Measurements from ENCODE around the gene PIAS4. TPM values are rescaled to one million over a fixed set of nuclear protein-coding genes. Genes with fewer than 3 reads are reported as not detected.

The PIAS4 gene
- polyA plus RNA-seq, 3 donors from 2014 or later = 6.1 to 8.5 (median 7.3) TPM

DNA sequence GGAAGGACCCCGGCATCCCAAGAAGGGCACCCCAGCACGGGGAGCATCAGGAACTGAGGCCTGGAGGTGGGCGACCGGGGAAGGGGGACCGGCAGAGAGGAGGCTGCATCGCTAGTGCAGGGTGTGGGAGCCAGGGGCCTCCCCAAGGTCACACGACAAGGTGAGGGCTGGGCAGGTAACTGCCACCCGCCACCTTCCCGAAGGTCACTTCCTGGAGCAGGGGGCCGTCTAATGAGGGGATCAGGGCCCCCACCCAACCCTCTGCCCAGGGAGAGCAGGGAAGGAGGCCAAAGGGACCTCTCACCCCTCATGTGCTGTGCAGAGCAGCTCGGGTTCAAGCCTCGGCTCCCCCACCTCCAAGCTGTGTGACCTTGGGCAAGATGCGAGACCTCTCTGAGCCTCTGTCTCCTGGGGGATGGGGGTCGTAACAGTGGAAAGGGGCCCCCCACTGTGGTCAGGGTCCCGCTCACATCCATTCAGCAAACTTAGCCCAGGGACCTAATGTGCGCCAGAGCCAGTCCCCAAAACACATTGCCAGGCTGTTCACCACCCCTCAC lies 53.2 kb downstream of the PIAS4 start:
- Mint-ChIP-seq H3K4me1 (peaks cover 34 to 58% of the 10 kb centered on the region in 2 donors), H3K9me3 (no peaks in the 10 kb centered on the region), H3K4me3 (peak overlapping the region; percentile 51 to 84 (median 81)), H3K27ac (peak overlapping the region; percentile 87 to 93 (median 90)), H3K36me3 (peaks cover 0 to 6% (median 0%) of the 10 kb centered on the region in 3 donors), H3K27me3 (ENCODE audit: low read depth in 3 of 3) (peaks cover 6 to 28% (median 23%) of the 10 kb centered on the region in 3 donors)
- no peak for DNase-seq

DNA sequence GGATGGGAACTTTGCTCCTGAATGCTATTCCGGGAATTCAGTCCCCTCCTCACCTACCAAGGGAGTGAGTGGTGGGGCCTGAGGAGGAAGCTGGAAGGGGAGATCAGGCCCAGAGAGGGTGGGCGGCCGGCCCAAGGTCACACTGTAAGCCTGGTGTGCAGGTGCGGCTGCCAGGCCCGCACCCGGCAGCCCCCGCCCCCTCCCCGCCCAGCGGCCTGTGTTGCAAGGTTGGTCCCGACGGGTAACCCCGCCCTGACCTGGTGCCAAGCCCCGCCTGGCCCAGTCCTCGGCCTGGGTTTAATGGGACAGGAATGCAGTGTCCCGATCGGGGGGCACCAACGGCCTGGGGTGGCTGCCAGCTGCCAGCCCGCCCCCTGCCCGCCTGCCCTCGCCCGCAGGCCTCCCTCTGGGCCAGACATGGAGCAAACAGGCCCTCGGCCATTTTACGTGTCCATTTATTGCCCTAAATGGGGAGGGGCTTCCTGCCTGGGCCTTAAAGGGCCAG lies 53.7 kb downstream of the PIAS4 start:
- H3K9me3 Mint-ChIP-seq = no peaks in the 10 kb centered on the region
- peaks cover 0 to 3% (median 0%) of the 10 kb centered on the region in 3 donors for H3K36me3 Mint-ChIP-seq
- H3K27ac Mint-ChIP-seq = peak overlapping the region; percentile 74 to 93 (median 90)
- H3K4me1 Mint-ChIP-seq = peaks cover 28 to 53% of the 10 kb centered on the region in 2 donors
- peaks cover 6 to 28% (median 22%) of the 10 kb centered on the region in 3 donors for H3K27me3 Mint-ChIP-seq (ENCODE audit: low read depth in 3 of 3)
- no peak for DNase-seq
- peak overlapping the region; percentile 48 to 83 (median 81) for H3K4me3 Mint-ChIP-seq

DNA sequence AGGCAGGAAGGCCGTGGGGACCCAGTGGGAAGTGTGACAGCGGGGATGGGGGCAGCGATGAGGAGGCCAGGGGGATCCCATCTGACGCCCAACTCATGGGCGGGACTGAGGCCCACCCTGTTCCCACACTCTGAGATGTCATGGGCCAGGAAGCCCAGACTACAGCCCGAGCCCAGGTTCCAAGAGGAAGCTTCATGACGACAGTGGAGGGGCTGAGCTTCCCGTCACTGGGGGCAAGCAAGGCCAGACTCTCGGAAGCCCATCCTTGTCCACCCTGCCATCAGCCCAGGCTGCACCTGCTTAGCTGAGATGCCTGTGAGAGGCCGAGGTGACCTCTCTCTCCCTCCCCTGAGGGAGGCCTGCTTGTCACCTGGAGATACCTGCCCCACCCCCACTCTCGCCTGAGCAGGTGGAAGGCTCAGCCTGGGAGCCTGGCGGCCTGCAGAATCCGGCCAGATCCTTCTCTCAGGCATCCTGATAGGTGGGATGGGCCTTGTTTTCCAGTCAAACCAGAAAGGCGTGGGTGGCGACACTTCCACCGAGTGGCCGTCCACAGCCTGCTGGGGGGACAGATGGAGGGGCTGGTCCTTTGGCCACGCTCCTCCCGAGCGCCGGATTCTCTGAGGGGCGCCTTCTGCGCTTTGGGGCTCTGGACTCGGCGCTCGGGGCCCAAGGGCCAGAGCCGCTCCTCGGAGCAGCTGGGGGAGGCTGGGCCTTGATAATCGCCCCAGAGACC lies 54.3 kb downstream of the PIAS4 start:
- no peak for DNase-seq
- H3K27me3 Mint-ChIP-seq (ENCODE audit: low read depth in 3 of 3) = peaks cover 7 to 30% (median 18%) of the 10 kb centered on the region in 3 donors
- peak overlapping the region in 3 of 6 donors; percentile 36 to 76 (median 71) for H3K27ac Mint-ChIP-seq
- H3K4me3 Mint-ChIP-seq = peak overlapping the region; percentile 6 to 86 (median 32)
- peaks cover 0 to 3% (median 0%) of the 10 kb centered on the region in 3 donors for H3K36me3 Mint-ChIP-seq
- peaks cover 28 to 53% of the 10 kb centered on the region in 2 donors for H3K4me1 Mint-ChIP-seq
- no peaks in the 10 kb centered on the region for H3K9me3 Mint-ChIP-seq

DNA sequence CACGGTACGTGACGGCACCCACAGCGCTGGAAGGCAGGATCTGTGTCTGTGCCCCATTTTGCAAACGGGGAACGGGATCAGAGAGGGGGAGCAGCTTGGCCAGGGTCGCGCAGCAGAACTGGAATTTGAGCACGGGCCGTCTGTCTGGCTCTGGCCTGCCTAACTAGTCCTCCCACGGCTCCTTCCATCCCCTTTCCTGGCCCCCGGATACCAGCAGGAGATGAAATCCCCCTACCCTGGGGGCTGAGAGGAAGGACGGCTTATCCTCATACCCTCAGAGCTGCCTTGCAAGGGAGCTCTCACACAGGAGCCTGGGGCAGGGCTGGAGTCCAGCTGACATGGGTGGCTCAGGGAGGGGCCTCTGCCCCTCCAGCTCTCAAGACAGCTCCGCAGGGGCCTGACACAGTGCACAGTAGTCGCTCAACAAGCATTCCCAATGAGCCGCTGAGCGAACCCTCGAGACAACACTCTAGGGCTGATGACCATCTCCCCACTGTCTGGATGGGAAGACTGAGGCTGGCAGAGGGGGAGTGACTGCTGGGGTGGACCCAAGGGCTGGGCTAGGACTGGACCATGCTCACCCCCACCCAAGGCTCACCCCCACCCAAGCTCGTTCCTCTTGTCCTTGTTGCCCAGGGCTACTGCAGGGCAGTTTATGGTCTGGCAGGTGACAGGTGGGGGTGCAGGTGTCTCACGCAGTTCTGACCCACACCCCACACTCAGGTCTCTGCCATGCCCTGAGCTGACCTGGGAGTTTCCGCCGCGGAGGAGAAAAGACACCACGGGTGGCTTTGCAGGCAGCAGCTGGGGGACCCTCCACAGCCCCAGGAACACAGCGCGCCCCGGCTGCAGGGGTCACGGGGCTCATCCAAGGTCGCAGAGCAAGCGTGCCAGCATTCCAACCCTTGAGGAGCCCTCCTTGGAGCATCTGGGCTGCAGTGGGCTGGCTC lies 55.2 kb downstream of the PIAS4 start:
- Mint-ChIP-seq H3K27me3 (ENCODE audit: low read depth in 3 of 3) (peaks cover 4 to 24% (median 12%) of the 10 kb centered on the region in 3 donors), H3K4me1 (peaks cover 23 to 46% of the 10 kb centered on the region in 2 donors), H3K36me3 (peaks cover 0 to 3% (median 0%) of the 10 kb centered on the region in 3 donors), H3K27ac (peak overlapping the region in 4 of 6 donors; percentile 49 to 91 (median 64)), H3K4me3 (peak overlapping the region; percentile 44 to 92 (median 86)), H3K9me3 (no peaks in the 10 kb centered on the region)
- DNase-seq = no peak

DNA sequence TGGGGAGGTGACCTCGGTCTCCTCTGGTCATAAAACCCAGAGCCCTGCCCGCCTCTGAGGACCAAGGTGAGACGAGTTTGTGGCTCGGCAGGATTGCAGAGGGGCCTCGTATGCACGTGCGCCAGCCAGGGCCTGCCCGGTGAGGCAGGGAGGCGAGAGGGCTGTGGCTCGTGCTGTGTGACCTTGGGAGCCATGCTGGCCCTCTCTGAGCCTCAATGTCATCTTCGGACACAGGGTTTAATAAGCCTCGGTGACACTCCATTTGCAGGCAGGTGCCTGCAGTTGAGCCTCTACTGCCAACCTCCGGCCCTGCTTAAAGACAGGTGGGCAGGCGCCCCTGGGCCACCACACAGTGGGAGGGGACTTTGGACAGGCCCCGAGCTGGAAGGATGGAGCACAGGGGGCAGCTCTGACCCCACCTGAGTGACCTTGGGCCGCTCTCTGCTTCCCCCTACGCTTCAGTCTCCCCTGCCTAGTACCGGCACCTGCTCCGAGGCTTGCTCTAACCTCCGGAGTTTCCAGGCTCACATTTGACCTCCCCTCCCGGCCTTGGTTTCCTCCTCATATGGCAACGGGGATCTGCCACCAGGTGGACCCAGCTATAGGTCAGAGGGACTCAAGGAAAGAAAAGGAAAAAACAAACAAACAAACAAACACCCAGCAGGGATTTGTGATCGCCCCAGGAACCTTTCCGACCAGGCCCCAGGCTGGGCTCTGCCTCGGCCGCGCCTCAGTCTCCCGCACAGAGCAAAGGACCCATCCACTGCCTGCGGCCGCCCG lies 56.0 kb downstream of the PIAS4 start:
- Mint-ChIP-seq H3K4me1 (peaks cover 28 to 47% of the 10 kb centered on the region in 2 donors), H3K4me3 (peak overlapping the region; percentile 86 to 92 (median 89)), H3K9me3 (no peaks in the 10 kb centered on the region), H3K27ac (peak overlapping the region; percentile 82 to 96 (median 91)), H3K36me3 (peaks cover 0 to 3% (median 0%) of the 10 kb centered on the region in 3 donors), H3K27me3 (ENCODE audit: low read depth in 3 of 3) (peaks cover 1 to 23% (median 12%) of the 10 kb centered on the region in 3 donors)
- no peak for DNase-seq

DNA sequence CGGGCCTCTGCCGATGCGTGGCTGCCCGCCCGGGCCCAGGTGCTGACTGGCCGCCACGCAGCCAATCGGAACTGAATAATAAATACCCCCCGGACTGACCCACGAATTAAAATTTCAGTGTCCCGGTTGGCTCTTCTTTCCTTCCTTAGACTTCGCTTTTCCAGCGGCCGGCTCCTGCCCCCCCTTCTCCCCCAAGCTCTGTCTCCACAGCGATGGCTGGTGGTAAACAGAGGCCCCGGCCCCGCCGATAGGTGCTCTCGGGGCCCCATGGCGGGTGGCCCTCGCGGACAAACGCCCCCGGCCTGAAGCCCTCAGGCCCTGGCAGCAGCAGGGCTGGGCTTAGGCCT lies 56.6 kb downstream of the PIAS4 start:
- Mint-ChIP-seq H3K4me3 (peak overlapping the region; percentile 86 to 92 (median 89)), H3K9me3 (no peaks in the 10 kb centered on the region), H3K36me3 (peaks cover 0 to 3% (median 0%) of the 10 kb centered on the region in 3 donors), H3K27ac (peak overlapping the region in 5 of 6 donors; percentile 82 to 96 (median 91)), H3K27me3 (ENCODE audit: low read depth in 3 of 3) (peaks cover 1 to 23% (median 12%) of the 10 kb centered on the region in 3 donors), H3K4me1 (peaks cover 33 to 51% of the 10 kb centered on the region in 2 donors)
- no peak for DNase-seq

DNA sequence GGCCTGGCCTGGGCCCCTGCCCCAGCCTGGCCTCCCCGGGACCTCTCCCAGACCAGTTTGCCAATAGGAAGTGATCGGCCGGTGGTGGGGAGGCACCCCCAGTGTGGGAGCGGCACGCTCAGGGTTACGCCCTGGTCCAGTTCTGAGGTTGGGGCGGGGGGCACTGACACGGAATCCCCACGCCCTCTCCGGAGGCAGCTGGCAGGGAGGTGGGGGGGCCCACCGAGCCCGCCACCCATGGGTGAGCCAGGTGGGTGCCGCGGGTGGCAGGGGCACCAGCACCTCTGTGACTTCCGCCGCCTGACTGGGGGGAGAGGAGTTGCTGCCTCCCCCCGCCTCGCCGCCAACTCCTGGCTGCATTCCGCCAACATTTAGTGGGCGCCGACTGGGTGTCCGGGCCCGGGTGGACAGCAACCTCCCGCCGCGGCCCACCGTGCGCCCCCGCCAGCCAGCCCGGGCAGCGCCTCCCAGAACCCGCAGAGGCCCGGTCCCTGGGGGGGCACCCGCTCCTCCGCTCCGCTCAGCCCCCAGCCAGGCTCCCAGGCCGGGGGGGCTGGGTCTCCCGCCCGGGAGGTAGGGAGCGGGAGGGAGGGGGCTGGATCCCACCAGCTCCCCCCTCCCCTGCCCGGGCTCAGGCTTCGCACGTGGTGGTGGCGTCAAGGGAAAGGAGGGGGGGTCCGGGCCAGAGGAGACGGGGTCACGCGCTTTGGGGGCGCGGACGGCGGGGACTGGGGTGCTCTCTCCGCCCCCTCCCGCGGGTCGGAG lies 57.1 kb downstream of the PIAS4 start:
- peaks cover 0 to 3% (median 0%) of the 10 kb centered on the region in 3 donors for H3K36me3 Mint-ChIP-seq
- H3K27ac Mint-ChIP-seq = peak overlapping the region in 5 of 6 donors; percentile 40 to 91 (median 53)
- peak overlapping the region; percentile 32 to 91 (median 86) for H3K4me3 Mint-ChIP-seq
- no peaks in the 10 kb centered on the region for H3K9me3 Mint-ChIP-seq
- peaks cover 39 to 53% of the 10 kb centered on the region in 2 donors for H3K4me1 Mint-ChIP-seq
- H3K27me3 Mint-ChIP-seq (ENCODE audit: low read depth in 3 of 3) = peaks cover 1 to 21% (median 12%) of the 10 kb centered on the region in 3 donors
- DNase-seq = peak; percentile 68 to 75 (median 72)

DNA sequence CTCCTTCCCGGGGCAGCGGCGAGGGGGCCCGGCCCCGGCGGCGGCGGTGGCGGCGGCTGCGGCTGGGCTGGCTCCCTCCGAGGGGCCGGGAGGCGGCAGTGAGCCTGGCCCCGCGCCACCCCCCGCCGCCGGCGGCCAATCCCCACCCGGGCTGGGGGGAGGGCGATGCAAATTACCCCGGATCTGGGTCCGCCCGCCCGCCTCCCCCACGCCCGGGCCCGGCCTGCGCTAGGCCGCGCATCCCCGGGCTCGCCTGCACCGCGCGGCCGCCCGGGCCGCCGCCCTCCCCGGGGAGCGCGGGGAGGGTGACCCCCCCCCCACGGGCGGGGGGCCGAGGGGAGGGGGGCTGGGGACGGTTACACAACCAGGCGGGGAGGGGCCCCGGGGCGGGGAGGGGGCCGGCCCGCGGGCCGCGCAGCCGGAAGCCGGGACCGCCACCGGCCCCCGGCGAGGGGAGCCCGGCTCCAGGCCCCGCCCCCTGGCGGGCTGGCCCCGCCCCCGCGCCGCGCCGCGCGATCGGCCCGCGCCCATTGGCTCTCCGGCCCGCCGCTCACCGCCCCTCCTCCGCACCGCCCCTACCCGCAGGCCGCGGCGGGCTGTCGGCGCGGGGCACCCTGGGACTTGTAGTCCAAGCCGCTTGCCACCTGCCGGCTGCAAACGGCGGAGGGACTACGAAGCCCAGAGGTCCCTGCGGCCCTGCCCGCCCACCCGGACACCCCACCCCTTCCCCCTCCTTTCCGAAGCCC lies 58.1 kb downstream of the PIAS4 start:
- Mint-ChIP-seq H3K27me3 (ENCODE audit: low read depth in 3 of 3) (peaks cover 1 to 16% (median 8%) of the 10 kb centered on the region in 3 donors), H3K4me1 (peaks cover 35 to 49% of the 10 kb centered on the region in 2 donors), H3K36me3 (peaks cover 0 to 3% (median 0%) of the 10 kb centered on the region in 3 donors), H3K27ac (peak overlapping the region in 2 of 6 donors; percentile 45 to 61), H3K4me3 (peak overlapping the region; percentile 54 to 82 (median 66)), H3K9me3 (no peaks in the 10 kb centered on the region)
- DNase-seq = peak; percentile 98 to 99 (median 99)

DNA sequence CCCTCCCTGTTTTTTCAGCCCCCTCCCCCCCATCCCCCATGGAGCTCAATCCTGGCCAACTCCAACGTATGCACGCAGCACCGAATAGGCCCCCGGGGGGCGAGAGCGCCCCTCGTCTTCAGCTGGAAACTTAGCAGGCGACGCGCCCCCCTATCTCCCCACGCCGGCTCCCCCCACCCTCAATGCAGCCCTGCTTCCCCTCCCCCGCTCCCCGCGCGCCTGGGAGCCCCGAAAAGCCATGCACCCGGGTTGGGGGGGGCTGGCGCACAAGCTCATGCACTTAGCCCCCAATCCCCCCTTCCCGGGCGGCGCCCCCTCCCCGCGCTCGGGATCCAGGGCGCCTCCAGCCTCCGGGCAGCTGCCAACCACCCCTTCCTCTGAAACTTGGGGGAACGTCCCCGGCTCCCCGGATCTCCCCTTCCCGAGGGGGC lies 58.7 kb downstream of the PIAS4 start:
- Mint-ChIP-seq H3K36me3 (peaks cover 0 to 3% (median 0%) of the 10 kb centered on the region in 3 donors), H3K4me3 (peak overlapping the region; percentile 54 to 82 (median 66)), H3K4me1 (peaks cover 35 to 45% of the 10 kb centered on the region in 2 donors), H3K27ac (peak overlapping the region in 3 of 6 donors; percentile 45 to 83 (median 61)), H3K27me3 (ENCODE audit: low read depth in 3 of 3) (peaks cover 1 to 16% (median 8%) of the 10 kb centered on the region in 3 donors), H3K9me3 (no peaks in the 10 kb centered on the region)
- DNase-seq = no peak

DNA sequence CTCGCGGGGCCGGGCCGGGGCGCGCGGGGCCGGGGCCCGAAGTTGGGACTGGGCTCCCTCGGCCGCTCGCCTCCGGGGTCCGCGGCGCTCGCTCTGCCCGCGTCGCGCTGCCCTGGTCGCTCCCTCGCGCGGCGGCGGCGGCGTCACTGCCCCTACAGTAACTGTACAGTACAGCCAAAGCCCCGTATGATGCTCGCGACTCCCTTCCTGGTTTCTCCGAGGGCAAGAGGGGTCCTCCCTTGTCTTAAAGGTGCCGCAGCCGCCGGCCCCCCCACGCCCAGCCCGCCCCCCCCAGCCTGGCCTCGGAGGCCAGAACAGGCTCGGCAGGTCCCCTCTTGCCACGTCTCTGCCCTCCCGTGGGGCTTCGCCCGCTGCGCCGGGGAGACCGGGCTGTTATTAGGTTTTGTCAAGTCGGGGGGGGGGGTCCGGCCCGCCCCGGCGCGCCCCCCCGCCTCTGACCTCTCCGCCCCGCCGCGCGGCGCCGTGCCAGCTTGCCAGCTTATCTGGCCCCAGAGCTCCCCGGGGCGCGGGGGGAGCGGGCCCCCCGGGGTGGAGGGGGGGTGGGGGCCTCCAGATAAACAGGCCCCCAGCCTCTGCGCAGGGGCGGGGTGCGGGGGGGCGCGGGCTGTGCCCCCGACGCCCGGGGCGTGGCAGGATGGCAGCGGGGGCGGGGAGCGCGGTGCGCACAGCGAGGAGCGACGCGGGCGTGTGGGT lies 59.3 kb downstream of the PIAS4 start, which contains the start of gene ZBTB7A:
ZBTB7A (minus strand) TSS at position 218 of the 714 bp plus-strand sequence. CDS start 11,667 bp downstream, outside the sequence.
- peak; percentile 78 to 84 (median 81) for DNase-seq
- peaks cover 4 to 16% (median 8%) of the 10 kb centered on the region in 3 donors for H3K27me3 Mint-ChIP-seq (ENCODE audit: low read depth in 3 of 3)
- H3K4me3 Mint-ChIP-seq = peak within 1 kb of the TSS; percentile 87 to 93 (median 91)
- H3K4me1 Mint-ChIP-seq = peaks cover 35 to 41% of the 10 kb centered on the region in 2 donors
- no peaks in the 10 kb centered on the region for H3K9me3 Mint-ChIP-seq
- peak within 1 kb of the TSS in 5 of 6 donors; percentile 87 to 94 (median 92) for H3K27ac Mint-ChIP-seq
- H3K36me3 Mint-ChIP-seq = peaks cover 0 to 3% (median 0%) of the 10 kb centered on the region in 3 donors

All from immature natural killer cell (primary cell).